HG03469 (cell line): Measurements from ENCODE around the gene HSCB.
"Not testable (repeated sequence)": the region's sequence is repeated elsewhere in the genome, so short reads cannot be mapped to it uniquely, and the experiment has no call there.

Experiments used
- ATAC-seq: cut with Tn5 transposase; IDR thresholded peaks from one replicate; pipeline ENCODE4 v1.9.1; 2021; ENCODE audit warnings: mild to moderate bottlenecking, moderate library complexity, moderate number of reproducible peaks; ENCODE audit not compliant: unreplicated experiment

Gene HSCB

GRCh38 chr22:28741785-28742561, at the start of gene HSCB, which contains the start of gene CHEK2:
Gene HSCB (plus strand): TSS chr22:28742039. CDS start chr22:28742096, 57 bp downstream.
Gene CHEK2 (minus strand): TSS chr22:28741820. CDS start chr22:28734721, 7,099 bp downstream.
- peak; percentile 88 for ATAC-seq

- ATAC-seq, result not testable (repeated sequence)
These were observed 48.6 kb upstream of the HSCB start for GRCh38 chr22:28693041-28693760.

- ATAC-seq, result no peak
These were observed 38.9 kb upstream of the HSCB start for GRCh38 chr22:28702891-28703290.

GRCh38 chr22:28703436-28703835, 38.4 kb upstream of the HSCB start:
- ATAC-seq, result no peak

GRCh38 chr22:28706845-28707244, 35.0 kb upstream of the HSCB start:
- no peak for ATAC-seq

- no peak for ATAC-seq
These were observed 31.7 kb upstream of the HSCB start for GRCh38 chr22:28710107-28710506.

- no peak for ATAC-seq
These were observed 31.2 kb upstream of the HSCB start for GRCh38 chr22:28710576-28711191.

- no peak for ATAC-seq
These were observed 30.5 kb upstream of the HSCB start for GRCh38 chr22:28711341-28711740.

GRCh38 chr22:28711820-28712777, 29.7 kb upstream of the HSCB start:
- ATAC-seq, result no peak

- ATAC-seq, result no peak
These were observed 27.7 kb upstream of the HSCB start for GRCh38 chr22:28714043-28714628.

- no peak for ATAC-seq
These were observed 26.2 kb upstream of the HSCB start for GRCh38 chr22:28715611-28716010.

GRCh38 chr22:28716686-28717085, 25.2 kb upstream of the HSCB start:
- no peak for ATAC-seq

- no peak for ATAC-seq
These were observed 23.8 kb upstream of the HSCB start for GRCh38 chr22:28718044-28718443.

- no peak for ATAC-seq
These were observed 13.8 kb upstream of the HSCB start for GRCh38 chr22:28728002-28728401.

GRCh38 chr22:28728621-28729313, 13.1 kb upstream of the HSCB start:
- no peak for ATAC-seq

GRCh38 chr22:28730179-28730578, 11.7 kb upstream of the HSCB start:
- ATAC-seq, result no peak

GRCh38 chr22:28734393-28734792, 7.4 kb upstream of the HSCB start:
- no peak for ATAC-seq

GRCh38 chr22:28736301-28737155, 5.3 kb upstream of the HSCB start:
- ATAC-seq, result no peak

- no peak for ATAC-seq
These were observed 4.1 kb upstream of the HSCB start for GRCh38 chr22:28737701-28738100.
